ENCODE data around the gene MRPL20.

- TF ChIP-seq, protein P1, sequence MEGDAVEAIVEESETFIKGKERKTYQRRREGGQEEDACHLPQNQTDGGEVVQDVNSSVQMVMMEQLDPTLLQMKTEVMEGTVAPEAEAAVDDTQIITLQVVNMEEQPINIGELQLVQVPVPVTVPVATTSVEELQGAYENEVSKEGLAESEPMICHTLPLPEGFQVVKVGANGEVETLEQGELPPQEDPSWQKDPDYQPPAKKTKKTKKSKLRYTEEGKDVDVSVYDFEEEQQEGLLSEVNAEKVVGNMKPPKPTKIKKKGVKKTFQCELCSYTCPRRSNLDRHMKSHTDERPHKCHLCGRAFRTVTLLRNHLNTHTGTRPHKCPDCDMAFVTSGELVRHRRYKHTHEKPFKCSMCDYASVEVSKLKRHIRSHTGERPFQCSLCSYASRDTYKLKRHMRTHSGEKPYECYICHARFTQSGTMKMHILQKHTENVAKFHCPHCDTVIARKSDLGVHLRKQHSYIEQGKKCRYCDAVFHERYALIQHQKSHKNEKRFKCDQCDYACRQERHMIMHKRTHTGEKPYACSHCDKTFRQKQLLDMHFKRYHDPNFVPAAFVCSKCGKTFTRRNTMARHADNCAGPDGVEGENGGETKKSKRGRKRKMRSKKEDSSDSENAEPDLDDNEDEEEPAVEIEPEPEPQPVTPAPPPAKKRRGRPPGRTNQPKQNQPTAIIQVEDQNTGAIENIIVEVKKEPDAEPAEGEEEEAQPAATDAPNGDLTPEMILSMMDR (IDR thresholded peaks at IDR 0.05) = no peak
- TF ChIP-seq POLR2A (IDR thresholded peaks at IDR 0.05) = no peak
- no peak for TF ChIP-seq EP300 (IDR thresholded peaks at IDR 0.05)
These were observed 30.2 kb upstream of the MRPL20 start for GRCh38 chr1:1437033-1437903.

All from suprapubic skin (tissue), 3 donors.